CD4-positive, alpha-beta T cell treated with Interferon alpha-2 for 1 hour (primary cell): ENCODE results near the gene AKT1S1.

Source experiments
- DNase-seq, 2 donors: peaks; one replicate each; pipeline ENCODE4 v3.0.0-alpha.2; 2020 to 2022

AKT1S1 gene

GRCh38 chr19:49882643-49883042 is 5.5 kb upstream of the AKT1S1 start:
- no peak for DNase-seq

- no peak for DNase-seq
Observed at GRCh38 chr19:49881672-49882394, 4.7 kb upstream of the AKT1S1 start.

- DNase-seq, result no peak
Observed at GRCh38 chr19:49881186-49881585, 4.0 kb upstream of the AKT1S1 start.

- DNase-seq, result no peak
Observed at GRCh38 chr19:49880162-49880869, 3.2 kb upstream of the AKT1S1 start.

GRCh38 chr19:49879243-49879963 is 2.2 kb upstream of the AKT1S1 start:
- peak in 1 of 2 donors; percentile 21 for DNase-seq

GRCh38 chr19:49878744-49879070 is 1.6 kb upstream of the AKT1S1 start:
- no peak for DNase-seq

- peak; percentile 98 to 99 for DNase-seq
Observed at GRCh38 chr19:49877879-49878743, 956 bp upstream of the AKT1S1 start.

GRCh38 chr19:49876422-49877019 is 634 bp downstream of the AKT1S1 start:
- DNase-seq, result peak; percentile 99

- DNase-seq, result peak; percentile 56 to 68
Observed at GRCh38 chr19:49875857-49876421, 1.2 kb downstream of the AKT1S1 start.

- DNase-seq, result no peak
Observed at GRCh38 chr19:49875177-49875576, 2.0 kb downstream of the AKT1S1 start.

- no peak for DNase-seq
Observed at GRCh38 chr19:49874503-49875157, 2.5 kb downstream of the AKT1S1 start.

- no peak for DNase-seq
Observed at GRCh38 chr19:49873834-49874233, 3.3 kb downstream of the AKT1S1 start.

GRCh38 chr19:49873129-49873521 is 4.0 kb downstream of the AKT1S1 start:
- no peak for DNase-seq

- DNase-seq, result no peak
Observed at GRCh38 chr19:49872245-49873128, 4.7 kb downstream of the AKT1S1 start.

GRCh38 chr19:49871349-49871985 is 5.7 kb downstream of the AKT1S1 start:
- no peak for DNase-seq

- no peak for DNase-seq
Observed at GRCh38 chr19:49870309-49870901, 6.8 kb downstream of the AKT1S1 start.

GRCh38 chr19:49869484-49870308 is 7.5 kb downstream of the AKT1S1 start:
- DNase-seq, result peak; percentile 97 to 98

GRCh38 chr19:49869009-49869483 is 8.1 kb downstream of the AKT1S1 start:
- no peak for DNase-seq
